IPS-NIHi11 (cell line): ENCODE measurements around the gene TARP.
A peak's percentile ranks its signal among the peaks of the same experiment; 100 is the strongest.

Source experiments
- DNase-seq: peaks from one replicate; pipeline ENCODE4 v3.0.0; 2012; ENCODE audit warnings: mixed read lengths, low spot score

The TARP gene

GRCh38 chr7:38273286-38273995 is at the start of gene TARP:
TARP (minus strand) TSS chr7:38273636.
- DNase-seq = no peak

DNA sequence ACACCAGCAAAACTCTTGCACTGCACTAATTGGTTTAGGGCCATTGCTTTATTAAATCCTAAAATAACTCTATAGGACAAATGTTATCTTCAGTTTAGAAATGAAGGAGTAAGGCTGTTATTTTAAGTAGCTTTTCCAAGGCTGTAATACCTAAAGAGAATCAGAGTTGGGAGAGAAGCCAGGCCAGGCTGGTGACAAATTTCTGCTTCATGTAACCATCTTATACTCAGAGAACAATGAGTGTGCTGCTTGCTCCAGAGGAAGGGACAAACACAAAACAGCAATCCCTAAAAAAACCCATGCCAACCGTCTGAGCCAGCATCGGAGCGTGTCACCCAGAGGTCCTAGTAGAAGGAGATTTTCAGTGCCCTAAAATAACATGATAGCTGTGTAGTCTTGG is 49.7 kb upstream of the TARP start:
- DNase-seq = no peak

GRCh38 chr7:38322461-38322860 is 49.0 kb upstream of the TARP start:
- no peak for DNase-seq

DNA sequence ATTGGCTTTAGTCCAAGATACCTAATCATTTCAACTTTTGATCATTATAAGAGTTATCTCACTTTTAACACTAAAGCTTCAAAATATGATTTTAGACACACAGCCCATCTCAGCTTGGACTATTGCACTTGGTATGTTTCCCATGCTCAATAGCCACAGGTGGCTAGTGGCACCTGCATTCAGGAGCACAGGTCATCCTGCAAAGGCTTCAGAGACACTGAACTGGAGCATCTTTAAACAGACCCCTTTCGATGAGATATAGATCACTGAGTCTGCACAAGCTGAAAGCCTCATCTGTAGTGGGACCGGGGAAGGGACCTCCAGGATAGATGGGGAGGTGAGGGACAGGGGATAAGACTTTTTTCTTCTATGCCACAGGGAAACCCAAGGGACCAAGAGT is 48.5 kb upstream of the TARP start:
- no peak for DNase-seq

- no peak for DNase-seq
These were observed 48.1 kb upstream of the TARP start for GRCh38 chr7:38321515-38321944.

- no peak for DNase-seq
These were observed 47.6 kb upstream of the TARP start for GRCh38 chr7:38321050-38321449.

DNA sequence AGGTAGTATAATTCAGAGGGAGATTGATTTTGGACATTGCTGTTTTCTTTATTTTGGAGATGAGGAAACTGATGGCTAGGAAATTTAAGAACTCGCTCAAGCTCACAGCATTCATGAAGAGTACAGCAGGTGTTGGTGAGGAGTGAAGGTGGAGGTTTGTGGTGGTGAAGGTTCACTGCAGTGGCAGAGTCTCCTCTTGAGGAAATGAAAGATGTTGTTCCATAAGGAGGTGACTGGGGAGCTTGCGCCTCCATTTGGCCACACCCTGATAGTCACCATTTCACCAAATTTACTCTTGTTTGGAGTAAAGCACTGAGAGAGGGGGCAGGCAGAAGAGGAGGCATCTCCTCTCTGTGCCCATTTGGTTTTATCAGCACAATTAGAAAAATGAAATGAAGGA is 46.4 kb upstream of the TARP start:
- no peak for DNase-seq

- peak; percentile 73 for DNase-seq
These were observed 45.5 kb upstream of the TARP start for GRCh38 chr7:38318803-38319416.

- DNase-seq = no peak
These were observed 44.8 kb upstream of the TARP start for GRCh38 chr7:38318241-38318640.

GRCh38 chr7:38317515-38317914 is 44.1 kb upstream of the TARP start:
- no peak for DNase-seq

GRCh38 chr7:38316733-38317360 is 43.4 kb upstream of the TARP start:
- no peak for DNase-seq

- no peak for DNase-seq
These were observed 42.0 kb upstream of the TARP start for GRCh38 chr7:38315410-38315809.

DNA sequence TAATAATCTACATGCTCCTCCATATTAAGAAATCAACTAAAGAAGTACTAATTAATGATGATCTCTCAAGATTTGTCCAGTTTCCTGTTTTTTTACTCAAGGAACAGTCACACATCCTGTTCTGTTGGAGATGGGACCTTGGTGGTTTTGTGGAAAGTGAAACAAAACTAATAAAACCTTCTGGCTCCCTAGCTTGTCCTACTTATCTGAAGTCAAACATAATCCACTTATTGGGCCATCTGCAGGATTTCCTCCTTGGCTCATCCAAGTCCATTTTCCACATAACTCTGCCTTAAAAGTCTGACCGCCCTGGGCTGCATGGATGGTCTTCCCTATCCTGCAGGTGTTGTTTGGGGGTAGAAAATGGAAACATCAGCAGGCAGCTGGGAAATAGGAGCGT is 39.4 kb upstream of the TARP start:
- DNase-seq = no peak

DNA sequence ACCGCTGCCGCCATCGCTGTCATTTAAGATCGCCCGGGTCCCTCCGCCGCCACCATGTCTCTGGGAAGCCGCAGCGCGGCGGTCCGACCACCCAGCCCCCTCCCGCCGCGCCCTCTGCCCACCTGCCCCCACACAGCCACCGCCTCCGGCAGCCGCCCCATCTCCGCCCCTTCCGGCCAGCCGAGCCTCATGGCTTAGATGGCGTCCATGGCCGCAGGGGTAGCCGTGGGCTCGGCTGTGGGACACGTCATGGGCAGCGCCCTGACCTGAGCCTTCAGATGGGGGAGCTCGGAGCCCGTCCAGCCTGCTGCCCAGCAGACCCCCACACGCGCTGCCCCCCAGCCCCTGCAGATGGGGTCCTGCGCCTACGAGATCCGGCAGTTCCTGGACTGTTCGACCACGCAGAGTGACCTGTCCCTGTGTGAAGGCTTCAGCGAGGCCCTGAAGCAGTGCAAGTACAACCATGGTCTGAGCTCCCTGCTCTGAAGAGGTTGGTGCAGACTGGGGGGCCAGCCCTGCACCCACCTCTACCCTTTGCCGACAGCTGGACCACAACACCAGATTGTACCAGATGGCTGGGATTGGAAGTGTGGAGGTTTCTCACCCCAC is 38.0 kb upstream of the TARP start:
- no peak for DNase-seq

- no peak for DNase-seq
These were observed 37.2 kb upstream of the TARP start for GRCh38 chr7:38310591-38311101.

DNA sequence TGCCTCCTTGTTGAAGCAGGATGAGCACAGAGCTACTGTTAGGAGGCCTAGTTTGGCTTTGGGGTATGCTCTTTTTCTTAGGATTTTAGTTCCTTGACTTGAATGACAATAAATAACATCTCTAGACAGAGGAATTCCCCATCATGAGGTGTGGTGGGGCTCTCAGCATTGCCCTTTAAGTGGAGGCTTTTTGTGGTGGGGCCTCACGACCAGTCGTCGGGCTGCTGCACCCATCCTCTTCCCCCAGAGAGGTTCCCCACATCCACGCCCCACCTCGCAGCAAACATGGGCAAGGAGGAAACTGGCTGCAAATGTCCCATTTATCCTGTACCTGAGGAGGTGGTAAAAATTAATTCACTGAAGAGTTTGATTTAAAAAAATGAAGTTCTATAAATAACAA is 36.1 kb upstream of the TARP start:
- no peak for DNase-seq

DNA sequence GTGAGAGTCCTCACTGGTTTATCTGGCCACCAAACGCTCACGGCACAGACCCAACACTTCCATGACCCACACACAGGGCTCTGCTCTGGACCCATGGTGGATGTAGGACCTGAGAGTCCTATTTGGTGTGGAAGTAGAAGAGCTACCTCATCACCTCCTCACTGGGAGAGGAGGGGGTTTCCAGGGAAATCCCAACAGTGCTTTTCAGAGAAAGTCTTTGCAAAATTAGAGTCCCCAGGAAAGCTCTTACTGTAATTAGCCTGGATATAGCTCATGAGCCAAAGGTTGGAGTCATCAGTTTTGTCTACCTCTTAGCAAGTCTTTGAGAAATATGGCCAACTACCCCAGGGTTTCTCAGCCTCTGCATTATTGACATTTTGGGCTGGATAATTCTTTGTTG is 34.7 kb upstream of the TARP start:
- DNase-seq = no peak

GRCh38 chr7:38307640-38308039 is 34.2 kb upstream of the TARP start:
- no peak for DNase-seq

DNA sequence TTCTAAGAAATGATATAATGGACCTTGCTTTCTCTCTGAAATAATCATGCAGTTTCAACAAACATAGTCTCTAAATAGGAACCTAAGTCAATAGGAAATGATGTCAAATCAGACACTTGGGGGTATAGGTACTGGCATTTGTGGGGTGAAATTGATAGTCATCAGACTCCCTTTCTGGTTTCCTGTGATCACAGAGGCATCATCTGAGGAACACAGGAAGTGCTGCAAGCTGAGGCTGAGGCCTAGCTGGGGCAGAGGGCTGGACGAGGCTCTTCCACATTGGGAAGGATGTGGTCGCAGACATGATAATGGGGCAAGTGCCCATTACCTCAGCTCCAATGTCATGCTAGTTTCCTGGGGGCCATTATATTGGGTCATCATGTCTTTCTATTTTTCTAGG is 33.5 kb upstream of the TARP start:
- DNase-seq = no peak

- no peak for DNase-seq
These were observed 32.7 kb upstream of the TARP start for GRCh38 chr7:38306171-38306570.

GRCh38 chr7:38303866-38304265 is 30.4 kb upstream of the TARP start:
- DNase-seq = no peak

GRCh38 chr7:38300175-38300574 is 26.7 kb upstream of the TARP start:
- no peak for DNase-seq
